GM19463 (cell line): ENCODE results near the gene UGT1A6.

ENCODE experiments used
- ATAC-seq: cut with Tn5 transposase; IDR thresholded peaks from one replicate; pipeline ENCODE4 v1.9.1; 2021; ENCODE audit warnings: mild to moderate bottlenecking, moderate library complexity; ENCODE audit not compliant: unreplicated experiment

The UGT1A6 gene

GRCh38 chr2:233761040-233761769, 68.5 kb downstream of the UGT1A6 start:
- no peak for ATAC-seq

GRCh38 chr2:233764264-233764663, 71.6 kb downstream of the UGT1A6 start:
- no peak for ATAC-seq

- no peak for ATAC-seq
These were observed 72.1 kb downstream of the UGT1A6 start for GRCh38 chr2:233764761-233765160.

GRCh38 chr2:233766416-233766815, 73.7 kb downstream of the UGT1A6 start:
- no peak for ATAC-seq

GRCh38 chr2:233768076-233768475, 75.4 kb downstream of the UGT1A6 start:
- no peak for ATAC-seq

GRCh38 chr2:233769260-233769659, 76.6 kb downstream of the UGT1A6 start:
- ATAC-seq: no peak

GRCh38 chr2:233772153-233772552, 79.5 kb downstream of the UGT1A6 start:
- ATAC-seq: no peak

GRCh38 chr2:233772583-233772982, 79.9 kb downstream of the UGT1A6 start:
- ATAC-seq: no peak

- no peak for ATAC-seq
These were observed 81.2 kb downstream of the UGT1A6 start for GRCh38 chr2:233773854-233774253.

- no peak for ATAC-seq
These were observed 82.7 kb downstream of the UGT1A6 start for GRCh38 chr2:233775414-233775813.

GRCh38 chr2:233778030-233778429, 85.3 kb downstream of the UGT1A6 start, which contains the start of gene MROH2A:
Gene MROH2A (plus strand): TSS chr2:233778330. CDS start chr2:233779359, 1,029 bp downstream.
- no peak for ATAC-seq

- no peak for ATAC-seq
These were observed 87.0 kb downstream of the UGT1A6 start for GRCh38 chr2:233779722-233780121.

GRCh38 chr2:233780771-233781170, 88.1 kb downstream of the UGT1A6 start:
- ATAC-seq: no peak

GRCh38 chr2:233789554-233789953, 96.9 kb downstream of the UGT1A6 start:
- no peak for ATAC-seq

GRCh38 chr2:233791151-233791882, 98.6 kb downstream of the UGT1A6 start:
- ATAC-seq: no peak

- no peak for ATAC-seq
These were observed 99.2 kb downstream of the UGT1A6 start for GRCh38 chr2:233791883-233792329.

GRCh38 chr2:233792720-233793119, 100.0 kb downstream of the UGT1A6 start:
- ATAC-seq: no peak

GRCh38 chr2:233793465-233794127, 100.9 kb downstream of the UGT1A6 start:
- no peak for ATAC-seq

GRCh38 chr2:233794128-233794658, 101.5 kb downstream of the UGT1A6 start:
- ATAC-seq: no peak

GRCh38 chr2:233795735-233796171, 103.1 kb downstream of the UGT1A6 start:
- ATAC-seq: no peak

GRCh38 chr2:233796254-233796653, 103.6 kb downstream of the UGT1A6 start:
- no peak for ATAC-seq
